Fibroblast of pulmonary artery (primary cell): ENCODE measurements around the gene CRHR2.
A peak's percentile ranks its signal among the peaks of the same experiment; 100 is the strongest.

ENCODE experiments used
- DNase-seq: peaks from one replicate; pipeline ENCODE4 v3.0.0-alpha.2; 2010; ENCODE audit warnings: low read depth
- H3K4me3 ChIP-seq: replicated peaks from 2 replicates; pipeline ENCODE4 v1.5.1; 2011; ENCODE audit warnings: low read depth, mild to moderate bottlenecking, control low read depth, low read length, moderate library complexity
- TF ChIP-seq, protein P1 (sequence below): IDR thresholded peaks from 2 replicates; pipeline ENCODE4 v1.5.1; 2011; ENCODE audit warnings: mild to moderate bottlenecking, control low read depth, low read length, inconsistent platforms; ENCODE audit errors: missing control alignments

The CRHR2 gene

DNA sequence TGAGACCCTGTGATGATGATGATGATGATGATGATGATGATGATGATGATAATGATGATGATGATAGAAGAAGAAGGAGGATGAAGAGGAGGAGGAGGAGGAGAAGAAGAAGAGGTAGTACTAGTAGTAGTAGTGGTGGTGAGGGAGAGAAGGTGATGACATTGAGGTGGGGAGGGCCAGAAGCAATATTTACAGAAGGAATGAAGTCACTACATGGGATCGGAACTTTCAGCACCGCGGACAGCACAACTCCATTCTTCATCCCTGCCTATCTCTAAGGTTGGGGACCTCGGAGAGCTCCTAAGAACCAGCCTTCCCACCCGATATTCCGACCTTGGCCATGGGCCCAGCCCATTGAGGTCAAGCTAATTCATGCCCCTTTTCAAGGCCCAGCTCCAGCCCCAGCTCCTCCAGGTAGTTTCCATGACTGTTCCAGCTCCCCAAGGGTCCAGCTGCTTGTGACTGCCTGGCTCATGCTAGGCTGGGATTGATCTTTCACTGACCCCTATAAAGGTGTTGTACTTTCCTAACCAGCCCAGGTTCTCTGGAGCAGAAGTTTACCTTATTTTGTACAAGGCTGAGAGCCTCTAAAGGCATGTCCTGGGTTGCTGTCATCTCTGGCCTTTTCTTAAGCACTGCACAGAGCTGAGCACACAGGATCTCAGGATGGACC, 10.3 kb downstream of the CRHR2 start:
- peak; percentile 85 for DNase-seq
- TF ChIP-seq, protein P1, sequence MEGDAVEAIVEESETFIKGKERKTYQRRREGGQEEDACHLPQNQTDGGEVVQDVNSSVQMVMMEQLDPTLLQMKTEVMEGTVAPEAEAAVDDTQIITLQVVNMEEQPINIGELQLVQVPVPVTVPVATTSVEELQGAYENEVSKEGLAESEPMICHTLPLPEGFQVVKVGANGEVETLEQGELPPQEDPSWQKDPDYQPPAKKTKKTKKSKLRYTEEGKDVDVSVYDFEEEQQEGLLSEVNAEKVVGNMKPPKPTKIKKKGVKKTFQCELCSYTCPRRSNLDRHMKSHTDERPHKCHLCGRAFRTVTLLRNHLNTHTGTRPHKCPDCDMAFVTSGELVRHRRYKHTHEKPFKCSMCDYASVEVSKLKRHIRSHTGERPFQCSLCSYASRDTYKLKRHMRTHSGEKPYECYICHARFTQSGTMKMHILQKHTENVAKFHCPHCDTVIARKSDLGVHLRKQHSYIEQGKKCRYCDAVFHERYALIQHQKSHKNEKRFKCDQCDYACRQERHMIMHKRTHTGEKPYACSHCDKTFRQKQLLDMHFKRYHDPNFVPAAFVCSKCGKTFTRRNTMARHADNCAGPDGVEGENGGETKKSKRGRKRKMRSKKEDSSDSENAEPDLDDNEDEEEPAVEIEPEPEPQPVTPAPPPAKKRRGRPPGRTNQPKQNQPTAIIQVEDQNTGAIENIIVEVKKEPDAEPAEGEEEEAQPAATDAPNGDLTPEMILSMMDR: no peak
- no peak overlapping the region for H3K4me3 ChIP-seq

GRCh38 chr7:30668102-30668501, 14.2 kb downstream of the CRHR2 start:
- no peak overlapping the region for H3K4me3 ChIP-seq
- DNase-seq: no peak
- TF ChIP-seq, protein P1: no peak

DNA sequence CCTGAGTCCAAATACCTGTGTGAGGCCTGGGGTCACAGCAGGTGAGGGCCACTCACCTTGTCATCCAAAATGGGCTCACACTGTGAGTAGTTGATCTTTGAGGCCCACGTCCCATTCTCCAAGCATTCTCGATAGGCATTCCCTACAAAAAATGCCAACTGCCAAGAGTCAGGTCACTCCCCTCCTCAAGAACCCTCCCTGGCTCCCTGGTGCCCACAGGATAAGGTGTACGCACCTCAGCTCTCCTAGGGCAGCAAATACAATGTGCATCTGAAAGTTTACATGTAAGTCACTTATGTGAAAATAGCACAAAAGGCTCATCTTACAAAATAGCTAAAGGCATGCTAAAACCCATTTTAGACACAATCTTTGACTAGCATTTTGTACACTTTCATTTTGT, 15.1 kb downstream of the CRHR2 start:
- TF ChIP-seq, protein P1: no peak
- no peak for DNase-seq
- no peak overlapping the region for H3K4me3 ChIP-seq

DNA sequence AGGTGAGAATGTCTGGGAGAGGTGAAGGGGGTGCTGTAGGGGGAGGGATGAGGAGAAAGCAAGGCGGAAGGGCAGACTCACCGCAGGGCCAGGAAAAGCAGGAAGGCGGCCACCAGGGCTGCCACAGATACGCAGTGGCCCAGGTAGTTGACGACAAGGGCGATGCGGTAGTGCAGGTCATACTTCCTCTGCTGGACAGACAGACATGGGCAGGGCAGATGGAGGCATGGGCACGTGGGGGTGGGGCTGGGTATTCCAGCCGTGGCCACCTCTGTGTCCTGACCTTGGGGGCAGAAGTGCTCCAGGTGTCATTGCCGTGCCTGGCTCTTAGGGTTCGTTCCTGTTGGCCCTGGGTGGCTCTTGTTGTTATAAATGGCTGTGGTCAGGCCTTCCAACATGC, 16.8 kb downstream of the CRHR2 start:
- H3K4me3 ChIP-seq: no peak overlapping the region
- TF ChIP-seq, protein P1: no peak
- no peak for DNase-seq

DNA sequence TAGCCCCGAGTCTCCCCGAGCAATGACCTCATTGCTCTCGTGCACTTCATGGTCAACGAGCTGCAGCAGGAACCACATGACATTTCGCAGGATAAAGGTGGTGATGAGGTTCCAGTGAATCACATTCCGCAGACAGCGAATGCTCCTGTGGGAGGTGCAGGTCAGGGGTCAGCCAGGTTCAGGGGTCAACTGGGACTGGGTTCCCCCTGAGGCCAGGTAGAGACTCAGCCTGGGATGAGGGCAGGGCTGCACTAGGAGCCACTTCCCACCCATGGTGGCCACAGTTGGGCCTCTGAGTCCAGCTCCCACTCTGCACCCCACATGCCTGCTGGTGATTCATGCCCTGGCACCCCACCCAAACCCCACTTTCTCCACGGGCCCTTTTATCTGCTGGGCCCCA, 17.2 kb downstream of the CRHR2 start:
- no peak for DNase-seq

DNA sequence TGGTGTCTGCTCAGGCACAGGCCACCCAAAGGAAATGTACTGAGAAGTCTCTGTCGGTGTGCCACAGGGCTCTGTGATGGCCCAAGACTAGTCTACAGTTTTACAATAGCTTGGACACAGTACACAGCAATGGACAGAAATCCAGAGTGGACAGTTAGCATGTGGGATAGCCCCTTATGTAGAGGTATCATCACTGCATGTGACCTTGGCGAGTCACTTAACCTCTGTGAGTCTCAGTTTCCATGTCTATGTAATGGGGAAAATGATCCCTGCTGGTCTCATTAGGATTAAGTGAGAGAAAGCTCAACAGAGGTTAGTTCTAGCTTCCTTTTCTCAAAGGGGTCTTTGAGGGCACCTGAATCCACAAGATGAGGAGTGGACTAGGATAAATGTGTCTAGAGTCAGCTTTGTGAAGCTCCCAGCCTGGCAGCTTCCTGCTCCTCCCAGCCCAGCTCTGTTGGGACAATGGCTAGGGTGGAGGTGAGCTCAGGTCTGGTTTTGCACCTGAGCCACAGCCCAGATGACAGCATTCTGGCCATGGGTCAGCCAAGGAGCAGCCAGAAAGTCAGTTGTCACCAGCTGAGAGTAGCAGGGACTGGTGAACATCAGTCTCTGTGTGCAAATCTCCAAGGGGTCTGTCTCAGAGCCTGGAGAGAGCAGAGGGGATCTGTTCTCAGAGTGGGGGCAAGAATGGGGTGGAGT, 17.9 kb downstream of the CRHR2 start:
- DNase-seq: no peak
- TF ChIP-seq, protein P1: no peak
- H3K4me3 ChIP-seq: no peak overlapping the region

More for the DNA sequence above, 17.2 kb downstream of the CRHR2 start:
- H3K4me3 ChIP-seq: no peak overlapping the region
- TF ChIP-seq, protein P1: no peak
